Mammary epithelial cell (primary cell): ENCODE measurements around the gene PKIB.

Experiments
- CTCF ChIP-seq, 2 donors: IDR thresholded peaks in 1 of 2; conservative IDR thresholded peaks in 1 of 2; 2 replicates each; pipeline ENCODE4 v1.5.1; 2011 to 2012; ENCODE audit warnings: inconsistent platforms in 2 of 2, low read length in 2 of 2, mild to moderate bottlenecking in 2 of 2, control low read depth in 1 of 2, low read depth in 1 of 2; ENCODE audit not compliant: insufficient read depth in 1 of 2; ENCODE audit errors: extremely low read depth in 1 of 2
- EZH2 ChIP-seq: IDR thresholded peaks from 2 replicates; pipeline ENCODE4 v1.6.1; 2012; ENCODE audit warnings: low read length, inconsistent platforms, borderline replicate concordance

- TF ChIP-seq CTCF (conservative IDR thresholded peaks at IDR 0.05 in 1 of 2, IDR thresholded peaks at IDR 0.05 in 1 of 2; ENCODE audit: extremely low read depth in 1 of 2, insufficient read depth in 1 of 2, low read depth in 1 of 2, low read length in 2 of 2) (no peak), EZH2 (no peak)
These were observed 112.5 kb downstream of the PKIB start for GRCh38 chr6:122722746-122723145.
